NB4 (cell line): ENCODE measurements around the gene JADE3.

Experiments used
- DNase-seq: peaks from one replicate; pipeline ENCODE4 v3.0.0; 2010; ENCODE audit warnings: low read depth
- H3K4me3 ChIP-seq: one replicate; pipeline ENCODE4 v1.5.1; 2011; ENCODE audit warnings: mild to moderate bottlenecking, low read depth, low read length, moderate library complexity
- CTCF ChIP-seq: IDR thresholded peaks from one replicate; pipeline ENCODE4 v1.5.1; 2012; ENCODE audit warnings: low read depth, low read length
- MAX ChIP-seq: IDR thresholded peaks from 2 replicates; pipeline ENCODE4 v1.6.1; 2011; ENCODE audit warnings: low read depth, low read length
- MYC ChIP-seq: IDR thresholded peaks from 2 replicates; pipeline ENCODE4 v1.6.1; 2011; ENCODE audit warnings: low read depth, low read length
- POLR2A ChIP-seq: IDR thresholded peaks from 2 replicates; pipeline ENCODE4 v1.6.1; 2011; ENCODE audit warnings: mild to moderate bottlenecking; ENCODE audit not compliant: insufficient read length; ENCODE audit errors: extremely low read depth

JADE3 gene

GRCh38 chrX:46904626-46905025, 7.6 kb upstream of the JADE3 start:
- no peak for DNase-seq
- TF ChIP-seq POLR2A (no peak), CTCF (no peak), MYC (no peak), MAX (no peak)
- H3K4me3 ChIP-seq, result no peak overlapping the region

- no peak overlapping the region for H3K4me3 ChIP-seq
- TF ChIP-seq POLR2A (no peak), MAX (no peak), MYC (no peak), CTCF (no peak)
- no peak for DNase-seq
These were observed 1.8 kb upstream of the JADE3 start for GRCh38 chrX:46910415-46910814.

- TF ChIP-seq POLR2A, result no peak
- TF ChIP-seq MAX, result 0 out of 2 replicates have a peak, but pooled peaks have one; percentile 3
- peak; percentile 38 for TF ChIP-seq CTCF
- TF ChIP-seq MYC, result no peak
- peak; percentile 76 for DNase-seq
- H3K4me3 ChIP-seq, result peak overlapping the region; percentile 77
These were observed 626 bp downstream of the JADE3 start for GRCh38 chrX:46912603-46913491.

- peak overlapping the region; percentile 77 for H3K4me3 ChIP-seq
- TF ChIP-seq MYC (no peak), MAX (no peak), CTCF (no peak), POLR2A (no peak)
- peak; percentile 53 for DNase-seq
These were observed 1.4 kb downstream of the JADE3 start for GRCh38 chrX:46913667-46914066.

- no peak overlapping the region for H3K4me3 ChIP-seq
These were observed 4.1 kb downstream of the JADE3 start for GRCh38 chrX:46916273-46916672.

More at GRCh38 chrX:46916273-46916672, 4.1 kb downstream of the JADE3 start:
- no peak for DNase-seq
- no peak for TF ChIP-seq MYC
- TF ChIP-seq MAX, result no peak
- no peak for TF ChIP-seq POLR2A
- no peak for TF ChIP-seq CTCF
